ENCODE measurements around the gene EHMT1. TPM values are rescaled to one million over a fixed set of nuclear protein-coding genes. Genes with fewer than 3 reads are reported as not detected.

EHMT1 gene
- polyA plus RNA-seq, 1 of the 3 experiments (the other 2 are of a cell fraction) = 39.5 TPM

GRCh38 chr9:137685741-137686420 lies 67.1 kb downstream of the EHMT1 start:
- Histone ChIP-seq H3K36me3 (replicated peaks in 1 of 2; ENCODE audit: control insufficient read depth in 1 of 2, insufficient read depth in 2 of 2, low read length in 1 of 2) (no peaks in the 10 kb centered on the region), H3K9me2 (no peaks in the 10 kb centered on the region), H3K4me2 (no peak overlapping the region), H3F3A (replicated peaks; ENCODE audit: insufficient read depth) (no peaks in the 10 kb centered on the region), H2AFZ (ENCODE audit: low read depth) (no peak overlapping the region), H3K79me2 (ENCODE audit: insufficient read depth) (peaks cover 100% of the 10 kb centered on the region), H3K4me3 (ENCODE audit: low read depth in 2 of 2, low read length in 1 of 2) (no peak overlapping the region), H3K9ac (no peak overlapping the region), H3K27ac (ENCODE audit: low read depth in 2 of 2, low read length in 1 of 2) (no peak overlapping the region), H3K9me3 (no peaks in the 10 kb centered on the region), H3K4me1 (ENCODE audit: control insufficient read depth in 1 of 2, insufficient read depth in 2 of 2, low read depth in 1 of 2, low read length in 1 of 2) (peaks cover 5 to 10% of the 10 kb centered on the region in 2 experiments; a peak in 1 of 4 replicates), H4K20me1 (ENCODE audit: insufficient read depth) (peaks cover 91% of the 10 kb centered on the region), H3K27me3 (ENCODE audit: insufficient read depth) (no peaks in the 10 kb centered on the region)
- POLR2A ChIA-PET = no interaction called here
- CTCF ChIA-PET = interaction anchor here (1.3 to 1.9 kb wide), 3 partner anchors 10 to 56 kb away, joined by 3 to 7 read pairs (median 3); no protein-coding TSS in a partner anchor
- TF ChIP-seq SIN3A (IDR thresholded peaks at IDR 0.05; ENCODE audit: borderline replicate concordance, low read depth, low read length) = no peak
- TF ChIP-seq RAD21 (IDR thresholded peaks at IDR 0.05; ENCODE audit: low read length) = no peak
- no peak for TF ChIP-seq GATA2 (CRISPR knock-in tag; IDR thresholded peaks at IDR 0.05)
- TF ChIP-seq MEF2A (IDR thresholded peaks at IDR 0.05; ENCODE audit: borderline replicate concordance, low read depth) = no peak
- TF ChIP-seq EP300 (IDR thresholded peaks at IDR 0.05; ENCODE audit: borderline replicate concordance in 1 of 2, low read depth in 1 of 2, low read length in 1 of 2) = no peak
- no peak for TF ChIP-seq IRF3 (IDR thresholded peaks at IDR 0.05; ENCODE audit: low read depth, low read length)
- TF ChIP-seq RXRA (IDR thresholded peaks at IDR 0.05; ENCODE audit: borderline replicate concordance, low read depth) = no peak
- no peak for TF ChIP-seq EZH2phosphoT487 (IDR thresholded peaks at IDR 0.05; ENCODE audit: borderline replicate concordance, low read depth)
- 96% methylated on average over 5 of the region's 5 CpGs for WGBS (ENCODE audit: low lambda C conversion rate)
- DNase-seq = no peak

GRCh38 chr9:137688261-137688660 lies 69.5 kb downstream of the EHMT1 start:
- Histone ChIP-seq H3K79me2 (ENCODE audit: insufficient read depth) (peaks cover 98% of the 10 kb centered on the region), H3K27ac (ENCODE audit: low read depth in 2 of 2, low read length in 1 of 2) (no peak overlapping the region), H3K9me3 (no peaks in the 10 kb centered on the region), H3K4me1 (ENCODE audit: control insufficient read depth in 1 of 2, insufficient read depth in 2 of 2, low read depth in 1 of 2, low read length in 1 of 2) (peaks cover under 1 to 4% of the 10 kb centered on the region in 2 experiments; a peak in 1 of 4 replicates), H3K36me3 (replicated peaks in 1 of 2; ENCODE audit: control insufficient read depth in 1 of 2, insufficient read depth in 2 of 2, low read length in 1 of 2) (no peaks in the 10 kb centered on the region), H2AFZ (ENCODE audit: low read depth) (no peak overlapping the region), H3F3A (replicated peaks; ENCODE audit: insufficient read depth) (no peaks in the 10 kb centered on the region), H3K4me2 (no peak overlapping the region), H3K9ac (no peak overlapping the region), H3K27me3 (ENCODE audit: insufficient read depth) (no peaks in the 10 kb centered on the region), H3K4me3 (ENCODE audit: low read depth in 2 of 2, low read length in 1 of 2) (no peak overlapping the region), H4K20me1 (ENCODE audit: insufficient read depth) (peaks cover 84% of the 10 kb centered on the region), H3K9me2 (no peaks in the 10 kb centered on the region)
- no peak for DNase-seq
- ChIA-PET CTCF (no interaction called here), POLR2A (no interaction called here)
- WGBS (ENCODE audit: low lambda C conversion rate) = 97% methylated on average over 7 of the region's 7 CpGs
- no peak for TF ChIP-seq RXRA (IDR thresholded peaks at IDR 0.05; ENCODE audit: borderline replicate concordance, low read depth)
- TF ChIP-seq NRF1 (IDR thresholded peaks at IDR 0.05; ENCODE audit: low read depth, low read length) = no peak
- no peak for TF ChIP-seq NFIC (IDR thresholded peaks at IDR 0.05; ENCODE audit: borderline replicate concordance)
- TF ChIP-seq USF1 (IDR thresholded peaks at IDR 0.05; ENCODE audit: borderline replicate concordance, low read depth) = no peak
- no peak for TF ChIP-seq MXI1 (IDR thresholded peaks at IDR 0.05; ENCODE audit: low read depth, low read length)
- no peak for TF ChIP-seq POLR2AphosphoS5 (IDR thresholded peaks at IDR 0.05; ENCODE audit: low read depth, low read length)
- TF ChIP-seq JUND (IDR thresholded peaks at IDR 0.05) = no peak
- TF ChIP-seq FOSL2 (IDR thresholded peaks at IDR 0.05; ENCODE audit: borderline replicate concordance, low read depth) = no peak
- no peak for TF ChIP-seq EZH2phosphoT487 (IDR thresholded peaks at IDR 0.05; ENCODE audit: borderline replicate concordance, low read depth)
- TF ChIP-seq TAF1 (IDR thresholded peaks at IDR 0.05; ENCODE audit: borderline replicate concordance, low read depth, low read length) = no peak
- TF ChIP-seq SMC3 (IDR thresholded peaks at IDR 0.05; ENCODE audit: low read depth, low read length) = no peak
- TF ChIP-seq GATA2 (CRISPR knock-in tag; IDR thresholded peaks at IDR 0.05) = no peak
- TF ChIP-seq SIN3A (IDR thresholded peaks at IDR 0.05; ENCODE audit: borderline replicate concordance, low read depth, low read length) = no peak
- TF ChIP-seq REST (IDR thresholded peaks at IDR 0.05; ENCODE audit: low read depth, low read length) = no peak
- no peak for TF ChIP-seq TCF12 (IDR thresholded peaks at IDR 0.05)
- no peak for TF ChIP-seq TEAD4 (IDR thresholded peaks at IDR 0.05; ENCODE audit: borderline replicate concordance, insufficient read depth)
- no peak for TF ChIP-seq FOXJ3 (CRISPR knock-in tag; IDR thresholded peaks at IDR 0.05)
- TF ChIP-seq MEF2A (IDR thresholded peaks at IDR 0.05; ENCODE audit: borderline replicate concordance, low read depth) = no peak
